DOHH2 (cell line): ENCODE results near the gene CES2.

Experiments used
- H3F3A ChIP-seq: fragments of 200-600 bp; sonication (generic), shearing (Covaris generic); 2 replicates; pipeline ENCODE4 v1.6.0; 2016; ENCODE audit warnings: antibody characterized with exemption, mild to moderate bottlenecking; ENCODE audit not compliant: control insufficient read depth, insufficient read depth
- H3K27ac ChIP-seq: fragments of 200-600 bp; sonication (generic); 2 replicates; pipeline ENCODE4 v1.5.1; 2014; ENCODE audit warnings: low read depth, mild to moderate bottlenecking, low read length, moderate library complexity
- H3K27me3 ChIP-seq: fragments of 200-600 bp; sonication (generic); 2 replicates; pipeline ENCODE4 v1.6.1; 2014; ENCODE audit warnings: mild to moderate bottlenecking, low read length, mixed read lengths; ENCODE audit not compliant: control insufficient read depth
- H3K36me3 ChIP-seq: fragments of 200-600 bp; sonication (generic); 2 replicates; pipeline ENCODE4 v1.6.1; 2014; ENCODE audit warnings: mild to moderate bottlenecking, low read length, moderate library complexity, mixed read lengths; ENCODE audit not compliant: control insufficient read depth
- H3K4me1 ChIP-seq: fragments of 200-600 bp; sonication (generic); 2 replicates; pipeline ENCODE4 v1.6.1; 2014; ENCODE audit warnings: mild to moderate bottlenecking, low read length, mixed read lengths; ENCODE audit not compliant: control insufficient read depth
- H3K4me2 ChIP-seq: fragments of 200-600 bp; sonication (generic); 2 replicates; pipeline ENCODE4 v1.6.0; 2014; ENCODE audit warnings: mild to moderate bottlenecking, low read length, moderate library complexity
- H3K4me3 ChIP-seq: fragments of 200-600 bp; sonication (generic); 2 replicates; pipeline ENCODE4 v1.5.1; 2014; ENCODE audit warnings: mild to moderate bottlenecking, low read length, mixed read lengths
- H3K79me2 ChIP-seq: fragments of 200-600 bp; sonication (generic); 2 replicates; pipeline ENCODE4 v1.6.1; 2014; ENCODE audit warnings: mild to moderate bottlenecking, low read length, mixed read lengths; ENCODE audit not compliant: control insufficient read depth
- H3K9me2 ChIP-seq: fragments of 200-600 bp; sonication (generic); replicated peaks from 2 replicates; pipeline ENCODE4 v1.6.1; 2014; ENCODE audit warnings: mild to moderate bottlenecking, low read length, mixed read lengths; ENCODE audit not compliant: control insufficient read depth
- H3K9me3 ChIP-seq: fragments of 200-600 bp; sonication (generic); 2 replicates; pipeline ENCODE4 v1.6.1; 2014; ENCODE audit warnings: antibody characterized with exemption, low read length, mixed read lengths; ENCODE audit not compliant: control insufficient read depth, insufficient read depth
- H4K20me1 ChIP-seq: fragments of 200-600 bp; sonication (generic); 2 replicates; pipeline ENCODE4 v1.6.0; 2014; ENCODE audit warnings: low read depth, mild to moderate bottlenecking, antibody characterized with exemption, low read length, moderate library complexity; ENCODE audit not compliant: control insufficient read depth, insufficient read depth
- CTCF ChIP-seq: fragments of 200-600 bp; sonication (generic); IDR thresholded peaks from one replicate; pipeline ENCODE4 v1.5.1; 2014; ENCODE audit warnings: antibody characterized with exemption, mild to moderate bottlenecking, low read depth, low read length; ENCODE audit not compliant: poor library complexity, severe bottlenecking
- EZH2phosphoT487 ChIP-seq: fragments of 200-600 bp; sonication (generic); IDR thresholded peaks from 2 replicates; pipeline ENCODE4 v1.6.1; 2017; ENCODE audit warnings: borderline replicate concordance, mild to moderate bottlenecking, antibody characterized with exemption, low read length, moderate library complexity, mixed read lengths

Gene CES2

GRCh38 chr16:66931665-66932064, 3.7 kb upstream of the CES2 start:
- Histone ChIP-seq H3K4me3 (no peak overlapping the region), H3K27me3 (no peaks in the 10 kb centered on the region), H3K4me2 (no peak overlapping the region), H4K20me1 (peaks cover 5% of the 10 kb centered on the region; the same call in 1 of the 2 replicates), H3K36me3 (peaks cover 14% of the 10 kb centered on the region), H3F3A (0 out of 2 replicates have a peak, but pooled peaks cover 3% of the 10 kb centered on the region), H3K4me1 (peaks cover 22% of the 10 kb centered on the region), H3K9me2 (no peaks in the 10 kb centered on the region), H3K9me3 (no peaks in the 10 kb centered on the region), H3K79me2 (peaks cover 40% of the 10 kb centered on the region), H3K27ac (no peak overlapping the region)
- TF ChIP-seq EZH2phosphoT487 (no peak), CTCF (no peak)

- H3K27ac ChIP-seq = no peak overlapping the region
- peaks cover 22% of the 10 kb centered on the region for H3K4me1 ChIP-seq
- no peaks in the 10 kb centered on the region for H3K27me3 ChIP-seq
- no peak overlapping the region for H3K4me2 ChIP-seq
- peaks cover 40% of the 10 kb centered on the region for H3K79me2 ChIP-seq
- H3K4me3 ChIP-seq = no peak overlapping the region
- no peaks in the 10 kb centered on the region for H3K9me2 ChIP-seq
- no peaks in the 10 kb centered on the region for H3K9me3 ChIP-seq
- TF ChIP-seq CTCF (no peak), EZH2phosphoT487 (no peak)
- H3F3A ChIP-seq = 0 out of 2 replicates have a peak, but pooled peaks cover 3% of the 10 kb centered on the region
- H3K36me3 ChIP-seq = peaks cover 14% of the 10 kb centered on the region
- H4K20me1 ChIP-seq = peaks cover 5% of the 10 kb centered on the region; the same call in 1 of the 2 replicates
These were observed 3.2 kb upstream of the CES2 start for GRCh38 chr16:66932076-66932475.

- TF ChIP-seq CTCF = no peak
- TF ChIP-seq EZH2phosphoT487 = no peak
These were observed 1.6 kb upstream of the CES2 start for GRCh38 chr16:66933776-66934137.

More at GRCh38 chr16:66933776-66934137, 1.6 kb upstream of the CES2 start:
- H3K27ac ChIP-seq = peak overlapping the region; percentile 38
- no peaks in the 10 kb centered on the region for H3K9me3 ChIP-seq
- peaks cover 20% of the 10 kb centered on the region for H3K36me3 ChIP-seq
- peak overlapping the region; percentile 94 for H3K4me2 ChIP-seq
- no peaks in the 10 kb centered on the region for H3K9me2 ChIP-seq
- H3K4me3 ChIP-seq = peak overlapping the region; percentile 84
- H4K20me1 ChIP-seq = peaks cover 5% of the 10 kb centered on the region; the same call in 1 of the 2 replicates
- 0 out of 2 replicates have a peak, but pooled peaks cover 3% of the 10 kb centered on the region for H3F3A ChIP-seq
- H3K4me1 ChIP-seq = peaks cover 22% of the 10 kb centered on the region
- H3K79me2 ChIP-seq = peaks cover 40% of the 10 kb centered on the region
- no peaks in the 10 kb centered on the region for H3K27me3 ChIP-seq
